A172 (cell line): Measurements from ENCODE around the gene STK36. TPM values are rescaled to one million over a fixed set of nuclear protein-coding genes. Genes with fewer than 3 reads are reported as not detected.
A peak's percentile ranks its signal among the peaks of the same experiment; 100 is the strongest.

Experiments
- DNase-seq: peaks from one replicate; pipeline ENCODE4 v3.0.0-alpha.2; 2015; ENCODE audit warnings: low spot score
- total RNA-seq: library from RNA; depleted of rRNA; stranded (reverse); fragments of >200 nt; shearing (Covaris generic); gene quantifications from 2 replicates; pipeline ENCODE4 v1.2.3, GENCODE V29; 2014

Gene STK36
- total RNA-seq, 1 experiment from 2014 or later = 33.0 TPM

DNA sequence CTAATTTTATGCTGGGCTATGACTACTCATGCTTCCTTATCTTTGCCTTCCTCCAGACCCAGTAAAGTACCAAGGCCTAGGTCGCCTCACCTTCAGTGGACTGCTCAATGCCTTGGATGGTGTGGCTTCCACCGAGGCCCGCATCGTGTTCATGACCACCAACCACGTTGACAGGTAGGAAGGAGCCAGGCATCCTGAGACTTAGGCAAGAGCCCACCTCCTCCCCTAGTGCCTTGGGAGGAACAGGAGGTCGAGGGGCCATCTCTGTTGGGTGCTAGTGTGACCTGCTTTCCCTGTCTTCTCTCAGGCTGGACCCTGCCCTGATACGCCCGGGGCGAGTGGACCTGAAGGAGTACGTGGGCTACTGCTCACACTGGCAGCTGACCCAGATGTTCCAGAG is 9.1 kb upstream of the STK36 start:
- no peak for DNase-seq

DNA sequence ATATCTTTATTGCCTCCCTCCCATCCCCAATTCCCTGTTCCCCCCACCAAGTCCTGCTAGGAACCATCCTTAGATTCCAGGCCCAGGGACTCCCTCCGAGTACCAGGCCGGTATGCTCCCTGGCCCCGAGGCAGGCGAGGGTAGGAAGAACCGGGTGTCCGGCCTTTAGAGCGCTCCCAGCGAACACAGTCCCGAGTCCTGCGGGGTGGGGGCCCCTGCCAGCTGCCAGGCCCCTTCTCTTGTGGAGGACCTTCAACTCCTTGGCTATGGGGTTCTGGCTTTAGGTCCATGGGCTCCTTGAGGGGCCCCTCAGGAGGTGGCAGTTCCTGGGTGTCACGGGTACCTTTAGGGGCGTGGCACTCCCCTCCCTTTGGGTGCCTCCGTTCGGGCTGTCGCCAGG is 8.0 kb upstream of the STK36 start:
- DNase-seq = no peak

DNA sequence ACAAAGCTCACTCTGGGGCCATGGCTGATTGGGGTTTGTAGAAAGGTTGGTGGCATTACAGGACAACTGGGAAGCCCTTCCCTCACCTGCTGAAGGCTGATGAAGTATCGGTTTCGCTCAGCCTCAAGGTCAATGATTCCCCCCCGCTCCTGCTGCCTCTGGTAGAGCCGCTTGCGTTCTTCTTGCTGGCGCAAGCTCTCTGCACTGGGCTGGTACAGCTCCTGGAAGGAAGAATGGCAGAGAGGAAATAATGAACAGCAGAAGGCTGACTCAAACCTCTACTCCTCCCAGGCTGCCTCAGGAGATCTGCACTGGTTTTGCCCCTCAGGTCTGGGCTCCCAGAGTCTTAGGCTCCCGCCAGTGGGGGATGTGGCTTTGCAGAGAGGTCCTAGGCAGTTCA is 7.2 kb upstream of the STK36 start:
- no peak for DNase-seq

- DNase-seq = peak; percentile 30
Measured at GRCh38 chr2:218671097-218671653, 711 bp upstream of the STK36 start.

DNA sequence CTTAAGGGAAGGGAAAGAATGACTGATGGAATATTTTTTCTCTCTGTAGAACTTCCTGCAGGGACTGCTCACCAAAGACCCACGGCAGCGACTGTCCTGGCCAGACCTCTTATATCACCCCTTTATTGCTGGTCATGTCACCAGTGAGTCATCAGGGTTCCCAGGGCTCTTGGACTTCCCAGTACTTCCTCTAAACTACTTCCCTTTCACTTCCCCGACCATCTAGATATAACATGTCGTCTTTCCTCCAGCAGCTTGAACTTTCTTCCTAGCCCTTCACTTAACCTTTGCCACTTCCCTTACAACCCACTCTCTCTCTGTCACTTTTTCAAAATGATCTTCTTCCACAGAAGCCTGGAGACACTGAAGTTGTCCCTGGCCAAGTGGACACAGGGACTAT is 7.2 kb downstream of the STK36 start:
- DNase-seq = peak; percentile 84

- no peak for DNase-seq
Measured at GRCh38 chr2:218680061-218680460, 8.2 kb downstream of the STK36 start.

- DNase-seq = peak; percentile 88
Measured at GRCh38 chr2:218687400-218688060, 15.6 kb downstream of the STK36 start.

DNA sequence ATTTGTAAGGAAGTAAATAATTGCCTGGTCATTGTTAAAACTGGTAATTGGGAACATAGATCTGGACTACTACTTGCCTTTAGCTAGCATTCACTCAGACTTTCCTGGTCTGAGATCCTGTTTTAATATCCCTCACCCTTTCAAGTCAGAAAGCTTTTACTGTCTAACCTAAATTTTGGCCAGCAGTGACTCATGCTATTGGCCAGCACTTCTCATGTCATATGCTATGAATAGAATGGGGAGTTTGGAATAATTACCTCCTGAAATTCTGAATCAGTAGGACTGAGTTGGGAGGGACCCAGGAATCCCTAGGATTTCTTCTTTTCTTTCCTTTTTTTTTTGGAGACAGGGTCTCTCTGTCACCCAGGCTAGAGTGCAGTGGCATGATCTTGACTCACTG is 19.3 kb downstream of the STK36 start:
- peak; percentile 47 for DNase-seq

GRCh38 chr2:218694405-218695145 is 22.7 kb downstream of the STK36 start:
- DNase-seq = no peak

DNA sequence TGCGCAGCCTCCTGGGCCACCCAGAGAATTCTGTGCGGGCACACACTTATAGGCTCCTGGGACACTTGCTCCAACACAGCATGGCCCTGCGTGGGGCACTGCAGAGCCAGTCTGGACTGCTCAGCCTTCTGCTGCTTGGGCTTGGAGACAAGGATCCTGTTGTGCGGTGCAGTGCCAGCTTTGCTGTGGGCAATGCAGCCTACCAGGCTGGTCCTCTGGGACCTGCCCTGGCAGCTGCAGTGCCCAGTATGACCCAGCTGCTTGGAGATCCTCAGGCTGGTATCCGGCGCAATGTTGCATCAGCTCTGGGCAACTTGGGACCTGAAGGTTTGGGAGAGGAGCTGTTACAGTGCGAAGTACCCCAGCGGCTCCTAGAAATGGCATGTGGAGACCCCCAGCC is 27.0 kb downstream of the STK36 start:
- DNase-seq = no peak

DNA sequence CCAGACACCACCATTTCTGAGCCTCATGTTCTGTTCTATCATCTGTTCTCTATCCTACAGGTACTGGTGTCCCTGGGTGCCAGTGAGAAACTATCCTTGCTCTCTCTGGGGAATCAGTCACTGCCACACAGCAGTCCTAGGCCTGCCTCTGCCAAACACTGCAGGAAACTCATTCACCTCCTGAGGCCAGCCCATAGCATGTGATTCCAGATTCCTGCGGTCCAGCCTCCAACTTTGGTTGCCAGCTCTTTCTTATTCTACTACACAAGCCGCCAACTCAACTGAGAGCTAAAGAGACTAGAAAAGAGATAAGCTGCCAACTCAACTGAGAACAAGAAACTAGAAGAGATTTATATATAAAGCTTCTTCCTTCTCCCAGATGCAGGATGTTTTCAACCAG is 29.9 kb downstream of the STK36 start:
- no peak for DNase-seq

DNA sequence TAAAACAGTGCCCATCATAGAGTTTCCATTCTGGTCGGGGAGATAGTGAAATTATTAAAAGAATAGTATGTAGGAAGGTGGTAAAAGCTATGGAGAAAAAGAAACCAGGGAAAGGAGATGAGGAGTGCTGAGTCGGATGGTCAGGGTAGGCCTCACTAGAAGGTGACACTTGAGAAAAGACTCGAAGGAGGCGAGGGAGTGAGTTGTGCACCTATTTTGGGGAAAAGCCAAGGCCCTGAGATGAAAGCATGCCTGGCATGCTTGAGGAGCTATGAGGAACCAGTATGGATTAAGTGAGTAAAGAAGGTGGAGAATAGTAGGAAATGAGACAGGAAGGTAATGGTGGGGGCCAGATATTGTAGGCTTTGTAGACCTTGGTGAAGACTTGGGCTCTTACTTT is 31.5 kb downstream of the STK36 start:
- DNase-seq = no peak

- no peak for DNase-seq
Measured at GRCh38 chr2:218708086-218708485, 36.2 kb downstream of the STK36 start.

DNA sequence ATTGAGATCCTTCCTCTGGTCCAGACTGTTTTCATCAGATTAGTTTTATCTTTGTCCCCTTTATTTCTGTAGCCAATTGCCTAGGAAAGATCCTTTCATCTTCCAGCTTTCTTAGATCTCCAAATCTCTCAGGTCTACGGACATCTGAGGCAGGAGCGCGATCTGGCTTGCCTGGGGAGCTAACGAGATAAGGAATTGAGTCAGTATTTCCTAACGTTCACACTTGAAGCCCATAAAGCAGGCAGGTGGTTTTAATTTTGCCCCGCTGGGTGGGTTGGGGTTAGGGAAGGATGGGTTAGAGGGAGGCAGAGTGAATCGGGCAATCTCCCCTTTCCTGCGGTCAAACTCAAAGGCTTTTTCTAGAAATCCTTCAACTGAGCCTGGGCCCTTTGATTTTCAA is 38.0 kb downstream of the STK36 start:
- no peak for DNase-seq

DNA sequence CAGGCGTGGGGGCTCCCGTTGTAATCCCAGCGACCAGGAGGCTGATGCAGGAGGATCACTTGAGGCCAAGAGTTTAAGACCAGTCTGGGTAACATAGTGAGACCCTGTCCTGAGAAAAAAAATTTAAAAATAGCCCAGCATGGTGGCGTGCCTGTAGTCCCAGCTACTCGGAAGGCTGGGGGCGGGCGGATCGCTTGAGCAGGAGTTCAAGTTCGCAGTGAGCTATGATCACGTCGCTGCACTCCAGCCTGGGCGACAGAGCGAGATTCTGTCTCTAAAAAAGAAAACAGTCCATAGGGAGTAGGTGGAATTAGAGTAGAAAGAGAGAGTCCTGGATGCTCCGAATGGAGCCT is 38.4 kb downstream of the STK36 start:
- no peak for DNase-seq

DNA sequence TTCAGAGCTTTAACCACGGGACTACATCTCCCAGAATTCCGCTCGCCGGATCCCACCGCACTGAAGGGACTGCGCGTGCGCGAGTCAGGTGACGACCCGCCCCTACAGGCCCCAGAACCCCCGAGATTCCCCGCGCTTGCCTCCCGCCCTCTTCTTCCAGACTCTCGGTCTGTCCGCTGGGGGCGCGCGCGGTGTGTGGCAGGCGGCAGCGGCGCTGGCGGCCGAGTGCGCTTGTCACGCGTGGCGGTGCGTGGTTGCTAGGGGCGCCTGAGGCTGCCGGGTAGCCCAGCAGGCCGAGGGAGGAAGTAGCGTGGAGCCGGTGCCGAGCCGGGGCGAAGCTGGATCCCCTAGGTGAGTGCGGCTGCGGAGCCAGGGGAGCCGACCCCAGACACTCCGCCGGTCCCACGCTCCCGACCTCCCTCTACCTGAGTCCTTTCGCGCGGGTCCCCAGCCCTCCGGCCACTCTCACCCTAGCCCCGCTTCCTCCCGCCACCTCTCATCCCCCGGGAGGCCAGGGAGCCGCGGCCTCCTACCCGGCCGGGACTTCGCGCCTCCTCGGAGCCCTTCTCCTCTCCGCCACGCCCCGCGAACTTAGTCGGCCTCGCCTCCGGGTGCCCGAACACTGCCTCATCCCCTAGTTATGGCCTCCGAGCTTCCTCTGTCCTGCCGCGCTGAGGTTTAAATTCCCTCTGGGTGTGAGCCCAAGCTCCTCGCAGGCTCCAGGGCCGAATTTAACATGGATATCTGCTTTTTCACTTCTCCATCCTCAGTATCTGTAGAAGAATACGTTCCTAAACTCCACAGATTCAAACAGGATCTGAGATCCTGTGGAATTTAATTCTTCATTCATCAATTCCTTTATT is 39.0 kb downstream of the STK36 start, which contains the start of gene TTLL4:
Gene TTLL4 (plus strand): TSS at position 149 of the 863 bp plus-strand sequence. CDS start 26,842 bp downstream, outside the sequence.
- DNase-seq = peak; percentile 95

DNA sequence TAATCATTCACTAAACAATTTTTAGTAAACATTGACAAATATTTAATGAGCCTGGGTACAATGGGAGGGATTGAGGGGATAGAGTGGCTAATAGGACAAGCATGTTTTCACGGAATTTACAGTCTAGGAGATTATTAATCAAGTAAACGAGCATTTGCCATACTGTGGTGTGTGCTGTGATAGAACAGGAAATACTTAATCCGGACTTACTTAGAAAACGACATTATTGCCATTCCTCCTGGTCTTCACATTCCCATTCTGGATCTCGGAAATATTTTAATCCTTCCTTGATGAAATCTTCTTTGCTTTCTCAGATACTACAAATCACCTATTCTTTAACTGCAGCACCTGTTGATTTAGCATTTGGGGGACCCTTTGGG is 39.7 kb downstream of the STK36 start:
- DNase-seq = peak; percentile 22

DNA sequence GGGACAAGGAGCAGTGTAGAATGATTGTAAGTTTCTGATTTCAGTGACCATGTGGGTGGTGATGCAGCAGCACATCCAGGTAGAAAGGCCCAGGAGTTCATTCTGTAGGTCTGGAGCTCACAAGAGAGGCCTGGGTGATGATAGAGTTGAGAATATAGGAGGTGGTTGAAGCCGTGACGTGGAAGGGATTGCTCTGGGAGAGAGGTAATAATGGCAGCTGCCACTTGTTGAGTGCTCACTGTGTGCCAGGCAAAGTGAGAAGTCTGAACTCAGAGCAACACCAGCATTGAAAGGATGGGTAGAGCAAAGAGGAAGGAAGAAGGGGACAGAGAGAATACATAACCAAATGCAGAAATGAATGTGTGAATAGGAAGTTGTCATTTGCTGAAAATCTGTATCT is 42.0 kb downstream of the STK36 start:
- DNase-seq = no peak

- DNase-seq = no peak
Measured at GRCh38 chr2:218716070-218716469, 44.2 kb downstream of the STK36 start.

DNA sequence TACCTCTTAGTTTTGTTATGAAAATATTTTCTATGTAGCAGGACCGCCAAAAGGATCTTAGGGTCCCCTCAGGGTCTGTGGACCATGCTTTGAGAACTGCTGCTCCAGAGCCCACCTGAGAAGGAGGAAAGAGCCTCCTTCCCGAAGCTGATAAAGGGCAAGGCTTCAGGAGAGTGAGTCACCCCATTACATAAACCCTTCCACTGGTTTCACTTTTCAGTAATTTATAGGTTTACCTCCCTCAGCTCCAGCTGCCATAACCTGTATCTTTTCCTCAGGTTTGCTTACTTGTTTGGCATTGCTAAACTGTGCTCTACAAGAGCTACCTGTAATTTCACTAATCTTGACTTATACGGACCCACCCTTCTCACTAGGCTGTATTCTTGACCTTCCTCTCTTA is 45.4 kb downstream of the STK36 start:
- DNase-seq = peak; percentile 64

- no peak for DNase-seq
Measured at GRCh38 chr2:218718058-218718457, 46.2 kb downstream of the STK36 start.

DNA sequence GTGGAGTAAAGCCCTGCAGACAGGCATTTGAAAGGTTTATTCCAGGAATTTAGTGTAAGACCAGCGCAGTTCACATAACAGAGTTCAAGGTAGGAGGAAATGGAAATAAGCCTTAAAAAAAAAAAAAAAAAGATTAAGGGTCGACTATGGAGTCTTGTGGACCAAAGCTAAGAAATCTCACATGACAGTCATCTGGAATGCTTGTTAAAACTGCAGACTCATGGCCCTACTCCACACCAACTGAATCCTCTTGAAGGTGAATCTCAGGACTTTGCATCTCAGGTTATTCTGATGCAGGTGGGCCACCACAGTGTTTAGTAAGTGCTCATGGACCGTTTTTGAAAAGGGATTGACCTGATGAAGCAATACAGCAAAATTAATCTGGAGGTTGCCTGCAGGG is 47.6 kb downstream of the STK36 start:
- DNase-seq = no peak
